A549 (cell line): ENCODE measurements around the gene LYZL1.

ENCODE experiments used
- CEBPB ChIP-seq, 2 experiments: fragments of >200 bp in 1 of 2; sonication (Bioruptor Twin) in 1 of 2; formaldehyde crosslinking in 1 of 2; IDR thresholded peaks; 2 replicates each; pipeline ENCODE4 v1.6.1; 2012 to 2016
- CTCF ChIP-seq: fragments of >200 bp; sonication (Bioruptor Twin); formaldehyde crosslinking; IDR thresholded peaks from 3 replicates; pipeline ENCODE4 v1.5.1; 2016
- EP300 ChIP-seq, 2 experiments: fragments of >200 bp; sonication (Bioruptor Twin); formaldehyde crosslinking; IDR thresholded peaks; 2 replicates in 1 of 2; 3 replicates in 1 of 2; pipeline ENCODE4 v1.6.1; 2016 to 2017
- HDAC2 ChIP-seq: fragments of 200-600 bp; sonication (generic); IDR thresholded peaks from 2 replicates; pipeline ENCODE4 v1.6.1; 2016
- HOXA7 ChIP-seq: fragments of 250-450 bp; sonication (Bioruptor Pico); IDR thresholded peaks from 2 replicates; pipeline ENCODE4 v1.5.0; 2020; ENCODE audit warnings: mild to moderate bottlenecking, moderate library complexity
- JUN ChIP-seq, 2 experiments: fragments of >200 bp; sonication (Bioruptor Twin); formaldehyde crosslinking; IDR thresholded peaks; 2 replicates in 1 of 2; 3 replicates in 1 of 2; pipeline ENCODE4 v1.6.1; 2016 to 2017
- KDM5A ChIP-seq: fragments of 200-600 bp; sonication (generic); IDR thresholded peaks from 2 replicates; pipeline ENCODE4 v1.6.1; 2016; ENCODE audit warnings: antibody characterized with exemption, mild to moderate bottlenecking
- MAFK ChIP-seq: fragments of 450-650 bp; IDR thresholded peaks from 2 replicates; pipeline ENCODE4 v1.6.1; 2014; ENCODE audit not compliant: partially characterized antibody
- NR3C1 ChIP-seq: fragments of >200 bp; sonication (Bioruptor Twin); formaldehyde crosslinking; IDR thresholded peaks from 3 replicates; pipeline ENCODE4 v1.6.1; 2017
- POLR2A ChIP-seq: IDR thresholded peaks from 2 replicates; pipeline ENCODE4 v1.6.1; 2012; ENCODE audit warnings: mild to moderate bottlenecking, low read length
- RCOR1 ChIP-seq: fragments of 150-350 bp; IDR thresholded peaks from 2 replicates; pipeline ENCODE4 v1.6.1; 2014; ENCODE audit warnings: antibody characterized with exemption, low read length, low read depth
- RFX5 ChIP-seq: fragments of 450-650 bp; IDR thresholded peaks from 2 replicates; pipeline ENCODE4 v1.7.1; 2014; ENCODE audit warnings: antibody characterized with exemption, mild to moderate bottlenecking, moderate library complexity
- SREBF2 ChIP-seq: fragments of 450-650 bp; IDR thresholded peaks from 2 replicates; pipeline ENCODE4 v1.6.1; 2014; ENCODE audit warnings: mild to moderate bottlenecking, moderate library complexity

GRCh38 chr10:29353887-29354561 lies 65.2 kb downstream of the LYZL1 start:
- no peak for TF ChIP-seq CTCF
- TF ChIP-seq POLR2A, result no peak
- no peak for TF ChIP-seq CEBPB (IDR thresholded peaks at IDR 0.05)
- no peak for TF ChIP-seq RCOR1
- TF ChIP-seq KDM5A, result no peak
- no peak for TF ChIP-seq SREBF2
- no peak for TF ChIP-seq HDAC2
- TF ChIP-seq JUN (IDR thresholded peaks at IDR 0.05), result no peak
- no peak for TF ChIP-seq NR3C1
- TF ChIP-seq MAFK, result no peak
- no peak for TF ChIP-seq EP300 (IDR thresholded peaks at IDR 0.05)
- TF ChIP-seq RFX5, result no peak
- TF ChIP-seq HOXA7 (CRISPR knock-in tag), result no peak
